ENCODE measurements around the gene RCC2.

DNA sequence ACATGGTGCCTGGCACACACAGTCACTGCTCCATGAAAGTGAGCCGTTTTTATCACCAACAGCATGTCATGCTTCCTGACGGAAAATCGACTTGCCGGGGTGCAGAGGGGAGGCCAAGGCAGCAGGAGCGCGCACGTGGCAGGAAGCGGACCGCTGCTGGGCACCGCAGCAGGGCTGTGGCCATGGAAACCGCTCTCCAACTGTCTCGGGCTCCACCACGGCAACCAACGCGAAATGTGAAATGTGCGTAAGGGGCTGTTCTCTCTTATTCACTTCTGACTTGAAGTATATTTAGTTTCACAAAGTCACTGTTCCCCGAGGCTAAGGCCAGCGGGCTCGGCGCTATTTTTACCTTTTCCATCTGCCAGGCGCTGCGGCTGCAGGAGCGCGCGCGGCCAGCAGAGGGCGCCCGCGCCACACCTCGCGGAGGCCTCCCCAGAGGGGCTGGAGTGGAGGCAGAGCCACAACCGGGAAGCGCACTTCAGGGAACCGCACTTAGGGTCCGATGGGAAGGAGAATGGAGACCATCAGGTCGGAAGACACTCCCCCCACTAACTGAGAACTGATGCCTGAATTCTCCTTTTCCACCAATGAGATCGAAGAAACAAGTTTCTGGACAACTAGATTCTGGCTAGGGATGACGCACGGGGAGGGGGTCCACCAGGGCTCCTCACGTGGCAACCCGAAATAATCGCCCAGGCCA, 19.7 kb downstream of the RCC2 start:
- TF ChIP-seq, protein P1, sequence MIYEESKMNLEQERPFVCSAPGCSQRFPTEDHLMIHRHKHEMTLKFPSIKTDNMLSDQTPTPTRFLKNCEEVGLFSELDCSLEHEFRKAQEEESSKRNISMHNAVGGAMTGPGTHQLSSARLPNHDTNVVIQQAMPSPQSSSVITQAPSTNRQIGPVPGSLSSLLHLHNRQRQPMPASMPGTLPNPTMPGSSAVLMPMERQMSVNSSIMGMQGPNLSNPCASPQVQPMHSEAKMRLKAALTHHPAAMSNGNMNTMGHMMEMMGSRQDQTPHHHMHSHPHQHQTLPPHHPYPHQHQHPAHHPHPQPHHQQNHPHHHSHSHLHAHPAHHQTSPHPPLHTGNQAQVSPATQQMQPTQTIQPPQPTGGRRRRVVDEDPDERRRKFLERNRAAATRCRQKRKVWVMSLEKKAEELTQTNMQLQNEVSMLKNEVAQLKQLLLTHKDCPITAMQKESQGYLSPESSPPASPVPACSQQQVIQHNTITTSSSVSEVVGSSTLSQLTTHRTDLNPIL (CRISPR knock-in tag; IDR thresholded peaks at IDR 0.05; ENCODE audit: low read depth), result no peak
- TF ChIP-seq TOX (CRISPR knock-in tag; IDR thresholded peaks at IDR 0.05; ENCODE audit: borderline replicate concordance) (no peak), ZFP3 (CRISPR knock-in tag; IDR thresholded peaks at IDR 0.05) (no peak), ESRRG (CRISPR knock-in tag; IDR thresholded peaks at IDR 0.05) (no peak), TCF4 (CRISPR knock-in tag; IDR thresholded peaks at IDR 0.05; ENCODE audit: borderline replicate concordance) (no peak), BACH2 (CRISPR knock-in tag; IDR thresholded peaks at IDR 0.05; ENCODE audit: borderline replicate concordance) (no peak), ZNF8 (CRISPR knock-in tag; IDR thresholded peaks at IDR 0.05) (no peak), ZC3H10 (CRISPR knock-in tag; IDR thresholded peaks at IDR 0.05) (no peak), ZNF565 (CRISPR knock-in tag; conservative IDR thresholded peaks at IDR 0.05; ENCODE audit: low read depth) (no peak), ZFP30 (CRISPR knock-in tag; IDR thresholded peaks at IDR 0.05) (no peak), OSR1 (CRISPR knock-in tag; IDR thresholded peaks at IDR 0.05) (no peak), RARB (CRISPR knock-in tag; IDR thresholded peaks at IDR 0.05) (no peak)
- TF ChIP-seq, protein P2, sequence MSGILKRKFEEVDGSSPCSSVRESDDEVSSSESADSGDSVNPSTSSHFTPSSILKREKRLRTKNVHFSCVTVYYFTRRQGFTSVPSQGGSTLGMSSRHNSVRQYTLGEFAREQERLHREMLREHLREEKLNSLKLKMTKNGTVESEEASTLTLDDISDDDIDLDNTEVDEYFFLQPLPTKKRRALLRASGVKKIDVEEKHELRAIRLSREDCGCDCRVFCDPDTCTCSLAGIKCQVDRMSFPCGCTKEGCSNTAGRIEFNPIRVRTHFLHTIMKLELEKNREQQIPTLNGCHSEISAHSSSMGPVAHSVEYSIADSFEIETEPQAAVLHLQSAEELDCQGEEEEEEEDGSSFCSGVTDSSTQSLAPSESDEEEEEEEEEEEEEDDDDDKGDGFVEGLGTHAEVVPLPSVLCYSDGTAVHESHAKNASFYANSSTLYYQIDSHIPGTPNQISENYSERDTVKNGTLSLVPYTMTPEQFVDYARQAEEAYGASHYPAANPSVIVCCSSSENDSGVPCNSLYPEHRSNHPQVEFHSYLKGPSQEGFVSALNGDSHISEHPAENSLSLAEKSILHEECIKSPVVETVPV (CRISPR knock-in tag; IDR thresholded peaks at IDR 0.05), result no peak
- TF ChIP-seq, protein P3, sequence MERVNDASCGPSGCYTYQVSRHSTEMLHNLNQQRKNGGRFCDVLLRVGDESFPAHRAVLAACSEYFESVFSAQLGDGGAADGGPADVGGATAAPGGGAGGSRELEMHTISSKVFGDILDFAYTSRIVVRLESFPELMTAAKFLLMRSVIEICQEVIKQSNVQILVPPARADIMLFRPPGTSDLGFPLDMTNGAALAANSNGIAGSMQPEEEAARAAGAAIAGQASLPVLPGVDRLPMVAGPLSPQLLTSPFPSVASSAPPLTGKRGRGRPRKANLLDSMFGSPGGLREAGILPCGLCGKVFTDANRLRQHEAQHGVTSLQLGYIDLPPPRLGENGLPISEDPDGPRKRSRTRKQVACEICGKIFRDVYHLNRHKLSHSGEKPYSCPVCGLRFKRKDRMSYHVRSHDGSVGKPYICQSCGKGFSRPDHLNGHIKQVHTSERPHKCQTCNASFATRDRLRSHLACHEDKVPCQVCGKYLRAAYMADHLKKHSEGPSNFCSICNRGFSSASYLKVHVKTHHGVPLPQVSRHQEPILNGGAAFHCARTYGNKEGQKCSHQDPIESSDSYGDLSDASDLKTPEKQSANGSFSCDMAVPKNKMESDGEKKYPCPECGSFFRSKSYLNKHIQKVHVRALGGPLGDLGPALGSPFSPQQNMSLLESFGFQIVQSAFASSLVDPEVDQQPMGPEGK (CRISPR knock-in tag; IDR thresholded peaks at IDR 0.05; ENCODE audit: borderline replicate concordance), result no peak
